GM12865 (cell line): ENCODE data around the gene ELOVL2.

Experiments used
- DNase-seq: peaks from one replicate; pipeline ENCODE4 v3.0.0; 2010; ENCODE audit warnings: low read depth
- H3K4me3 ChIP-seq: 2 replicates; pipeline ENCODE4 v1.5.1; 2011; ENCODE audit warnings: mild to moderate bottlenecking, low read depth, low read length, control low read depth
- CTCF ChIP-seq: IDR thresholded peaks from 2 replicates; pipeline ENCODE4 v1.5.1; 2011; ENCODE audit warnings: low read length, control low read depth, low read depth, inconsistent platforms; ENCODE audit not compliant: insufficient read depth; ENCODE audit errors: missing control alignments

ELOVL2 gene

GRCh38 chr6:10949579-10950490, 94.3 kb downstream of the ELOVL2 start:
- TF ChIP-seq CTCF, result no peak
- no peak for DNase-seq
- H3K4me3 ChIP-seq, result no peak overlapping the region

- no peak overlapping the region for H3K4me3 ChIP-seq
- no peak for TF ChIP-seq CTCF
- DNase-seq, result no peak
These were observed 96.1 kb downstream of the ELOVL2 start for GRCh38 chr6:10947966-10948365.

DNA sequence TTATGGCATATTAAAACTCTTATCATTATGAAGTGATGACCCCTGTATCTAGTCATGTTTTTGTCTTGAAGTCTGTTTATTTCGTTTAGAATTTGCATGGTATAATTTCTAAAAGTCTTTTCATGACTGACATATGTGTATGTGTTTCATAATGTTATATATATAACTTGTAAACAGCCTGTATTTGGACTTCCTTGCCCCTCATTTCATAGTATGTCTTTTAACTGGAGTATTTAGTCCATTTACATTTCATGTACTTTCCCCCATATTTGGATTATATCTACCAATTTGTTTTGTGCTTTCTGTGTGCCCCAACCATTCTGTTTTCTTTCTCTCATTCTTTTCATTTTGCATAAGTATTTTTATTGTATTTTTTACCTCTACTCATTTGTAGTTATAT, 98.3 kb downstream of the ELOVL2 start:
- H3K4me3 ChIP-seq, result no peak overlapping the region
- no peak for TF ChIP-seq CTCF
- no peak for DNase-seq

DNA sequence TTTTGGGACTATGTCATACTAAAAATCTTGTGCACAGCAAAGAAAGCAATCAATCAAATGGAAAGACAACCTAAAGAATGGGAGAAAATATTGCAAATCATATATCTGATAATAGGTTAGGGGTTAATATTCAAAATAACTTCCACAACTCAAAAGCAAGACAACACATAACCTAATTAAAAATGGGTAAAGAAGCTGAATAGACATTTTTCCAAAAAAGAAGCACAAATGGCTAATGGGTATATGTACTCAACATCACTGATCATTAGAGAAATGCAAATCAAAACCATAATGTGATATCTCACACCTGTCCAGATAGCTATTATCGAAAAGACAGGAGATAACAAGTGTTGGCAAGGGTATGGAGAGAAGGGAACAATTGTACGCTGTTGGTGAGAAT, 104.3 kb downstream of the ELOVL2 start:
- DNase-seq, result no peak
- no peak overlapping the region for H3K4me3 ChIP-seq
- TF ChIP-seq CTCF, result no peak

GRCh38 chr6:10933126-10933525, 111.0 kb downstream of the ELOVL2 start:
- no peak overlapping the region for H3K4me3 ChIP-seq
- TF ChIP-seq CTCF, result no peak
- no peak for DNase-seq
